Breast epithelium (tissue), 3 donors: ENCODE results near the gene NUB1.

ENCODE experiments used
- POLR2A ChIP-seq: fragments of 450-650 bp; IDR thresholded peaks from one replicate; pipeline ENCODE4 v1.6.1; 2016; ENCODE audit warnings: antibody characterized with exemption, mild to moderate bottlenecking, moderate library complexity
- POLR2AphosphoS5 ChIP-seq, 3 donors: sonication (generic); formaldehyde crosslinking; IDR thresholded peaks; one replicate each; pipeline ENCODE4 v1.6.1; 2017; ENCODE audit warnings: antibody characterized with exemption in 3 of 3
- TF ChIP-seq, protein P1 (sequence below), 3 donors: fragments of 450-650 bp; IDR thresholded peaks; one replicate each; pipeline ENCODE4 v1.5.1; 2016 to 2017; ENCODE audit warnings: antibody characterized with exemption in 3 of 3, mild to moderate bottlenecking in 3 of 3, moderate library complexity in 3 of 3

DNA sequence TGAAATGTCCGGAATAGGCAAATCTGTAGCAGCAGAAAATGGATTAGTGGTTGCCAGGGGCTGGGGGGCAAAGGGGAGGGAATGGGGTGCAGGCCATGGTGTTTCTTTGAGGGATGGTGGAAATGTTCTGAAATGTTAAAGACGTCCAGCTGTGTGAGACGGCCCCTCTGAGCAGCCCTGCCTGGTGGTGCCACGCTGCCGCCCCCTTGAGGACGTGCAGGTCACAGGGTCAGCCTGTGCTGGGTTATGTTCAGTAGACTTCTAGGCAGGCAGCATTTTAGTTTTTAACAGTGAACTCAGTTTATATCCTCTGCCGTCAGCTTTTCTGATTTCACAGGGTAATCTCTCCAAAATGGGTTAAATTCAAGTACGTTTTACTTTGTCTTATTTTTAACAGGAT lies 9.4 kb downstream of the NUB1 start:
- TF ChIP-seq, protein P1, sequence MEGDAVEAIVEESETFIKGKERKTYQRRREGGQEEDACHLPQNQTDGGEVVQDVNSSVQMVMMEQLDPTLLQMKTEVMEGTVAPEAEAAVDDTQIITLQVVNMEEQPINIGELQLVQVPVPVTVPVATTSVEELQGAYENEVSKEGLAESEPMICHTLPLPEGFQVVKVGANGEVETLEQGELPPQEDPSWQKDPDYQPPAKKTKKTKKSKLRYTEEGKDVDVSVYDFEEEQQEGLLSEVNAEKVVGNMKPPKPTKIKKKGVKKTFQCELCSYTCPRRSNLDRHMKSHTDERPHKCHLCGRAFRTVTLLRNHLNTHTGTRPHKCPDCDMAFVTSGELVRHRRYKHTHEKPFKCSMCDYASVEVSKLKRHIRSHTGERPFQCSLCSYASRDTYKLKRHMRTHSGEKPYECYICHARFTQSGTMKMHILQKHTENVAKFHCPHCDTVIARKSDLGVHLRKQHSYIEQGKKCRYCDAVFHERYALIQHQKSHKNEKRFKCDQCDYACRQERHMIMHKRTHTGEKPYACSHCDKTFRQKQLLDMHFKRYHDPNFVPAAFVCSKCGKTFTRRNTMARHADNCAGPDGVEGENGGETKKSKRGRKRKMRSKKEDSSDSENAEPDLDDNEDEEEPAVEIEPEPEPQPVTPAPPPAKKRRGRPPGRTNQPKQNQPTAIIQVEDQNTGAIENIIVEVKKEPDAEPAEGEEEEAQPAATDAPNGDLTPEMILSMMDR (IDR thresholded peaks at IDR 0.05), result no peak
- TF ChIP-seq POLR2A, result no peak
- no peak for TF ChIP-seq POLR2AphosphoS5 (IDR thresholded peaks at IDR 0.05)
